Measurements from ENCODE around the gene NCOA1.

- TF ChIP-seq CTCF (IDR thresholded peaks at IDR 0.05; ENCODE audit: poor library complexity, severe bottlenecking): no peak
- TF ChIP-seq MXI1 (conservative IDR thresholded peaks at IDR 0.05; ENCODE audit: poor library complexity, severe bottlenecking): no peak
- TF ChIP-seq EZH2 (IDR thresholded peaks at IDR 0.05; ENCODE audit: borderline replicate concordance, insufficient read depth, low read length, poor library complexity, severe bottlenecking): no peak
- no peak for TF ChIP-seq RAD21 (conservative IDR thresholded peaks at IDR 0.05)
Observed at GRCh38 chr2:24576617-24577016, 85.6 kb downstream of the NCOA1 start.
